ENCODE data around the gene NPHP4.

NPHP4 gene

DNA sequence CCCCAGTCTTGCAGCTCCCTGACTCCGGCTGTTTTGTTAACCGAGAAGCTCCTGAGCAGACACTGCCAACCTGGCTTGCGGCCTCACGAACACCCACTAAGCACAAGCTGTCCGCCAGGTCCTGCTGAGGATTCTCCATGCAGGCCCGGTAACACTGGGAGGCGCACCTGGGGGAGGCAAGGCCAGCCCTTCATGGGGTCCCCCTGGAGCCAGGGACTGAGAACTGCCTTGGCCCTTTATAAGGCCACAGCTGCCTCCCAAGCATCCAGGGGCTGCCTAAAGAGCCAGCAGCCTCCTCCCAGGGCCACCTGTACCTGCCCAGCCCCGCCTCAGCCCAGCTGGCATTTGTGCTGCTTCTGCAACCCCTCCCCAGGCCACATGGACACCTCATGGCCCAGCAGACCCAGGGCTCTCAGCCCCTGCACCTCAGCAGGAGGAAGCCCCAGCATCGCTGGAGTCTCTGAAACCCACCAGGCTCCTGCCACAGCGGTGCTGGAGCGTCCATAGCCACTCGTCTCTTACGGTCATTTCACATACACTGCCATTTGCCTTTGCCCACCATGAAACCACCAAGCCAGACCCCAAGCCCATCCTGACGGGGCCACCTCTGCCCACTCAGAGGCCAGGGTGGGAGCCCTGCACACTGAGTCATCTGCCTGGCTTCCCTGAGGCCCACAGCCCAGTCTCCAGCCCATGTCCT lies 82.5 kb downstream of the NPHP4 start:
- ChIA-PET POLR2A (ENCODE audit: low non-redundant PET) (no interaction called here), CTCF (no interaction called here)
- no peak overlapping the region for H3K27ac ChIP-seq
- TF ChIP-seq CTCF (conservative IDR thresholded peaks at IDR 0.05; ENCODE audit: low read depth), result no peak
- DNase-seq (ENCODE audit: low spot score), result no peak

DNA sequence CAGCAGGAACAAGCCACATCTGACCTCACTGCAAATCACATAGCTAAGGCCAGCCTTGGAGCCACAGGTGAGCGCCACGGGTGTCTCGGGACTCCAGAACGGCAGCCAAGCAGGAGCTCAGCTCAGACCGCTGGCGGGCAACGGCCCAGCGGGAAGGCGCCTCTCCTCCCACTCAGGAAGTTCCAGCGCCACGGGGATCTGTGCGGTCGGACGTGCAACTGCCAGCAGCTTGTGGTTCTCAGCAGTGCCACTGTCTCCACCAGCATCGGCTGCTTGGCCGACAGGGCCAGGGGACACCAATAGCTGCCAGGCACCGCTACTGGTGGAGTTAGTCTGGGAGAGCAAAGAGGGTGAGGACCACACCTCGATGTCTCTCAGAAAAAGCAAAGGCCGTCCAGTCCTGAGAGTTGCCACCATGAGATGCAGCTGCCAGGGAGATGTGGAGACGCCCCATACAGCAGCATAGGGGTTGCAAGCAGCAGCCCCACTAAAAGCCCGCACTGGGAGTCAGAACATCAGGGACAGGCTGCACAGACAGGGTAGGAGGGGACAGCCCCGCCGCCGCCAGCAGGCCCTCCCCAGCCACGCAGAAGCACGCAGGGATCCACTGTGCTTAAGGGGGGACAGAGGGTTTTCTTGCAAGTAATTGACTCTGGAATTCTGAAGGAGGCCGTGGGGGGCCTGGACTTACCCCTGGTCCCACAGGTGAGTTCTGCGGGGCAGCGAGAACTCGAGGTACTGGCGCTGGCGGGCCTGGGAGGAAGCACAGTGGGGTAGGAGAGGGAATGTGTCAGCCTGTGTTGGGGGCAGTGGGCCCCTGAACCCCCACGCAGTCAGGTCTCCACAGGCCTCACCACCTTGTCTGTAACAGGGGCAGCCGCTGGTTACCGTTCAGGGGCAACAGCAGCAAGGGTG lies 83.5 kb downstream of the NPHP4 start:
- CTCF ChIA-PET, result no interaction called here
- DNase-seq (ENCODE audit: low spot score), result no peak
- TF ChIP-seq CTCF (conservative IDR thresholded peaks at IDR 0.05; ENCODE audit: low read depth), result no peak
- POLR2A ChIA-PET (ENCODE audit: low non-redundant PET), result no interaction called here
- H3K27ac ChIP-seq, result no peak overlapping the region

DNA sequence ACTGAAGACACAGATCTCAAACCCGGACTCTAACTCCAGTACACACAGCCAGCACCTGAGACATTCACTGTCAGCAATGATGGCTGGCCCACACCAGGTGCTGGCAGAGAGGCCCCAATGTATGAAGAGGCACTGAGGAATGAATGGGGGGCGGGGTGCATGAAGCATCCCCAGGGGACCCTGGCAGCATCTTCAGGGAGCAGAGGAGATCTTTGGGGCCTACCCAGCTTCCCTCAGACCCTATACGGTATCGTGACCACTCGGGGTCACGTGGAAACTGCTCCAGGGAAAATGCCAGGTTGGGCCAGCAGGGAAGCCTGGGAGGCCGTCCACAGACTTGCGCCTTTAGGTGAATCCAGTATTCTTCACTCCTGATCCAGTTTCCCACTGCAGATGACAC lies 84.3 kb downstream of the NPHP4 start:
- ChIA-PET CTCF (interaction anchor here (1.6 kb wide), 1 partner anchor 8 kb away, joined by 6 read pairs; no protein-coding TSS in a partner anchor), POLR2A (ENCODE audit: low non-redundant PET) (no interaction called here)
- no peak for TF ChIP-seq CTCF (conservative IDR thresholded peaks at IDR 0.05; ENCODE audit: low read depth)
- no peak for DNase-seq (ENCODE audit: low spot score)
- no peak overlapping the region for H3K27ac ChIP-seq

- no peak for DNase-seq (ENCODE audit: low spot score)
- POLR2A ChIA-PET (ENCODE audit: low non-redundant PET), result no interaction called here
- no peak for TF ChIP-seq CTCF (conservative IDR thresholded peaks at IDR 0.05; ENCODE audit: low read depth)
These were observed 84.8 kb downstream of the NPHP4 start for GRCh38 chr1:5907386-5907785.

DNA sequence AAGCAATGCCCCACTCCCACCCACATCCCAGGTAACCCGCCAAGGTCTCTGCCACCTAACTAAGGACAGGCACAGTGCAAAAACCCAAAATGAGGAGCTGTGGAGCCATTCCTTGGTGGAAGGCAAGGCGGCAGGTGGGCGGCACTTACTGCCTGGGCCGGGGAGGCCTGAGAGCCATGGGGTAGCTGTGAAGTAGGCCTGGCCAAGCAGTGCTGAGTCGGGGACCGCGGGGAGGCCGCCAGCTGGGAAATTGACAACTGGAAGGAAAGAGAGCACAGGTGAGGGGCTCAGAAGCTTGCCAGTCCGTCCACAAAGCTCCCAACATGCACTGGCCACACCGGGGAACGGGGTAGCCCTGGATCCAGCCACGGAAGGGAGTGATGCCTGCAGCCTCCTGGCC lies 85.3 kb downstream of the NPHP4 start:
- no peak overlapping the region for H3K27ac ChIP-seq
- DNase-seq (ENCODE audit: low spot score), result no peak
- ChIA-PET CTCF (interaction anchor here (1.6 kb wide), 1 partner anchor 9 kb away, joined by 6 read pairs; no protein-coding TSS in a partner anchor), POLR2A (ENCODE audit: low non-redundant PET) (no interaction called here)
- TF ChIP-seq CTCF (conservative IDR thresholded peaks at IDR 0.05; ENCODE audit: low read depth), result no peak

More at GRCh38 chr1:5907386-5907785, 84.8 kb downstream of the NPHP4 start:
- CTCF ChIA-PET, result interaction anchor here (1.6 kb wide), 1 partner anchor 8 kb away, joined by 6 read pairs; no protein-coding TSS in a partner anchor
- no peak overlapping the region for H3K27ac ChIP-seq

- DNase-seq (ENCODE audit: low spot score), result no peak
- CTCF ChIA-PET, result interaction anchor here (0.5 to 0.6 kb wide), 2 partner anchors 135 to 333 kb away, joined by 3 to 4 read pairs; no protein-coding TSS in a partner anchor
These were observed 86.1 kb downstream of the NPHP4 start for GRCh38 chr1:5906116-5906515.

More at GRCh38 chr1:5906116-5906515, 86.1 kb downstream of the NPHP4 start:
- TF ChIP-seq CTCF (conservative IDR thresholded peaks at IDR 0.05; ENCODE audit: low read depth), result no peak
- no peak overlapping the region for H3K27ac ChIP-seq
- POLR2A ChIA-PET (ENCODE audit: low non-redundant PET), result no interaction called here

Measured in RWPE1 (cell line).